HepG2 (cell line): ENCODE results near the gene CCDC178. TPM values are rescaled to one million over a fixed set of nuclear protein-coding genes. Genes with fewer than 3 reads are reported as not detected.

Experiments used
- CREB1 ChIP-seq, 2 experiments: fragments of 450-650 bp in 1 of 2; IDR thresholded peaks; 2 replicates each; pipeline ENCODE4 v1.6.1; 2016 to 2017; ENCODE audit warnings: control low read depth in 1 of 2, mild to moderate bottlenecking in 1 of 2, missing compliant biosample characterization in 1 of 2, missing genetic modification characterization in 1 of 2
- DZIP1 ChIP-seq: sonication (generic); formaldehyde crosslinking; IDR thresholded peaks from 2 replicates; pipeline ENCODE4 v1.5.0; 2020; ENCODE audit warnings: mild to moderate bottlenecking, missing genetic modification reagents
- EHMT2 ChIP-seq: fragments of 200-600 bp; sonication (generic); IDR thresholded peaks from 2 replicates; pipeline ENCODE4 v1.7.0; 2017; ENCODE audit warnings: antibody characterized with exemption, low read depth, low read length, borderline replicate concordance
- GZF1 ChIP-seq: sonication (generic); formaldehyde crosslinking; IDR thresholded peaks from 2 replicates; pipeline ENCODE4 v1.5.1; 2020; ENCODE audit warnings: mild to moderate bottlenecking, missing genetic modification reagents
- MAFG ChIP-seq: sonication (generic); formaldehyde crosslinking; IDR thresholded peaks from 2 replicates; pipeline ENCODE4 v1.5.1; 2020; ENCODE audit warnings: mild to moderate bottlenecking, missing genetic modification reagents
- NFE2L1 ChIP-seq: sonication (generic); formaldehyde crosslinking; IDR thresholded peaks from 2 replicates; pipeline ENCODE4 v1.4.0; 2020; ENCODE audit warnings: missing genetic modification reagents, mild to moderate bottlenecking, borderline replicate concordance
- TFDP1 ChIP-seq: IDR thresholded peaks from 2 replicates; pipeline ENCODE4 v1.6.1; 2016; ENCODE audit warnings: missing compliant biosample characterization, missing genetic modification reagents, borderline replicate concordance
- ZFP36 ChIP-seq: fragments of 150-350 bp; IDR thresholded peaks from 2 replicates; pipeline ENCODE4 v1.6.1; 2018; ENCODE audit warnings: borderline replicate concordance, low read length, low read depth; ENCODE audit not compliant: partially characterized antibody
- ZNF280D ChIP-seq: sonication (generic); formaldehyde crosslinking; IDR thresholded peaks from 2 replicates; pipeline ENCODE4 v1.5.1; 2020; ENCODE audit warnings: mild to moderate bottlenecking, missing genetic modification reagents
- ZNF331 ChIP-seq: sonication (generic); formaldehyde crosslinking; IDR thresholded peaks from 2 replicates; pipeline ENCODE4 v1.4.0; 2020; ENCODE audit warnings: missing genetic modification reagents
- ZNF510 ChIP-seq: sonication (generic); formaldehyde crosslinking; IDR thresholded peaks from 2 replicates; pipeline ENCODE4 v1.4.0; 2020; ENCODE audit warnings: low read depth, mild to moderate bottlenecking, missing genetic modification reagents
- ZNF644 ChIP-seq: IDR thresholded peaks from 2 replicates; pipeline ENCODE4 v1.6.1; 2016; ENCODE audit warnings: low read depth
- ZNF782 ChIP-seq: sonication (generic); formaldehyde crosslinking; IDR thresholded peaks from 2 replicates; pipeline ENCODE4 v1.4.0; 2020; ENCODE audit warnings: missing genetic modification reagents, mild to moderate bottlenecking, borderline replicate concordance
- polyA plus RNA-seq, 8 experiments: library from polyadenylated mRNA; depleted of rRNA in 3 of 8; stranded (reverse) in 7 of 8; unstranded in 1 of 8; fragments of >200 nt; fragmentation: Illumina TruSeq in 4 of 8; extraction: Trizol in 4 of 8; gene quantifications; 2 replicates each; pipeline versions ENCODE4 v1.2.1 to v1.2.3, GENCODE V29; 2011 to 2016; ENCODE audit warnings: low read depth in 4 of 8, missing spikeins in 1 of 8, mixed read lengths in 1 of 8; ENCODE audit not compliant: insufficient read depth in 1 of 8
- total RNA-seq, 5 experiments: library from RNA; depleted of rRNA; stranded (reverse); fragments of >200 nt; fragmentation: Illumina TruSeq; extraction: Trizol; gene quantifications; 2 replicates each; pipeline ENCODE4 v1.2.3, GENCODE V29; 2016; ENCODE audit warnings: low read depth in 1 of 5

CCDC178 gene
- total and polyA plus RNA-seq, 2 of the 13 experiments (the other 11 are each of a cell fraction or from before 2014, with no cell fraction given) = not detected

- TF ChIP-seq CREB1 (IDR thresholded peaks at IDR 0.05) (no peak), CREB1 (CRISPR knock-in tag; IDR thresholded peaks at IDR 0.05) (no peak), MAFG (CRISPR knock-in tag) (no peak), GZF1 (CRISPR knock-in tag) (no peak), ZNF782 (CRISPR knock-in tag) (no peak), ZFP36 (no peak), NFE2L1 (CRISPR knock-in tag) (no peak), ZNF510 (CRISPR knock-in tag) (no peak), TFDP1 (no peak), EHMT2 (no peak), ZNF331 (no peak), DZIP1 (CRISPR knock-in tag) (no peak), ZNF280D (no peak), ZNF644 (no peak)
Observed at GRCh38 chr18:32911660-32912284, 528.7 kb downstream of the CCDC178 start (continued).
